BE2C (cell line): ENCODE results near the gene MBD5.
A peak's percentile ranks its signal among the peaks of the same experiment; 100 is the strongest.

Source experiments
- DNase-seq: peaks from one replicate; pipeline ENCODE4 v3.0.0-alpha.2; 2020
- H3K27me3 ChIP-seq: fragments of 250-450 bp; sonication (Bioruptor Pico); 2 replicates; pipeline ENCODE4 v1.5.1; 2020; ENCODE audit warnings: mild to moderate bottlenecking
- H3K36me3 ChIP-seq: fragments of 250-450 bp; sonication (Bioruptor Pico); 2 replicates; pipeline ENCODE4 v1.5.1; 2020; ENCODE audit warnings: mild to moderate bottlenecking
- H3K4me1 ChIP-seq: fragments of 250-450 bp; sonication (Bioruptor Pico); 2 replicates; pipeline ENCODE4 v1.5.1; 2020
- H3K4me3 ChIP-seq: 2 replicates; pipeline ENCODE4 v1.5.1; 2011; ENCODE audit warnings: low read depth, low read length
- H3K9me3 ChIP-seq: fragments of 250-450 bp; sonication (Bioruptor Pico); 2 replicates; pipeline ENCODE4 v1.5.1; 2020
- TF ChIP-seq, protein P1 (sequence below): IDR thresholded peaks from 2 replicates; pipeline ENCODE4 v1.5.1; 2012; ENCODE audit warnings: mild to moderate bottlenecking, low read depth, low read length

Gene MBD5

DNA sequence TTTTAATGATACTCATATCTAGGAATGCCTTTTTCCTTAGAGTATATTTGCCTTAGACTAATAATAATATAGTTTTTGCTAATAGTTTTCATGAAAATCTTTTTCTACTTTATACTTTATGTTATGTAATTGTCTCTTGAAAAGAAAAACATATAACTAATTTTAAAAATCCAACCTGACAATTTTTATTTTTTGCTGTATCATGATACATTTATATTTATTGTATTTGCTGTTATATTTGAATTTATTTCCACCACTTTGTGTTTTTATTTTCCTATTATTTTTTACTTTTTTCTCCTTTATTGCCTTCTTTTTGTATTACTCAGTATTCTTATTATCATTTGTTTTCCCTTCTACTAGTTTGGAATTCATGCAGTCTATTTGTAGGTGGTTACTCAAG, 85.4 kb downstream of the MBD5 start:
- Histone ChIP-seq H3K4me3 (no peak overlapping the region), H3K27me3 (no peaks in the 10 kb centered on the region), H3K4me1 (no peaks in the 10 kb centered on the region), H3K9me3 (no peaks in the 10 kb centered on the region), H3K36me3 (no peaks in the 10 kb centered on the region)
- TF ChIP-seq, protein P1, sequence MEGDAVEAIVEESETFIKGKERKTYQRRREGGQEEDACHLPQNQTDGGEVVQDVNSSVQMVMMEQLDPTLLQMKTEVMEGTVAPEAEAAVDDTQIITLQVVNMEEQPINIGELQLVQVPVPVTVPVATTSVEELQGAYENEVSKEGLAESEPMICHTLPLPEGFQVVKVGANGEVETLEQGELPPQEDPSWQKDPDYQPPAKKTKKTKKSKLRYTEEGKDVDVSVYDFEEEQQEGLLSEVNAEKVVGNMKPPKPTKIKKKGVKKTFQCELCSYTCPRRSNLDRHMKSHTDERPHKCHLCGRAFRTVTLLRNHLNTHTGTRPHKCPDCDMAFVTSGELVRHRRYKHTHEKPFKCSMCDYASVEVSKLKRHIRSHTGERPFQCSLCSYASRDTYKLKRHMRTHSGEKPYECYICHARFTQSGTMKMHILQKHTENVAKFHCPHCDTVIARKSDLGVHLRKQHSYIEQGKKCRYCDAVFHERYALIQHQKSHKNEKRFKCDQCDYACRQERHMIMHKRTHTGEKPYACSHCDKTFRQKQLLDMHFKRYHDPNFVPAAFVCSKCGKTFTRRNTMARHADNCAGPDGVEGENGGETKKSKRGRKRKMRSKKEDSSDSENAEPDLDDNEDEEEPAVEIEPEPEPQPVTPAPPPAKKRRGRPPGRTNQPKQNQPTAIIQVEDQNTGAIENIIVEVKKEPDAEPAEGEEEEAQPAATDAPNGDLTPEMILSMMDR: no peak
- no peak for DNase-seq

DNA sequence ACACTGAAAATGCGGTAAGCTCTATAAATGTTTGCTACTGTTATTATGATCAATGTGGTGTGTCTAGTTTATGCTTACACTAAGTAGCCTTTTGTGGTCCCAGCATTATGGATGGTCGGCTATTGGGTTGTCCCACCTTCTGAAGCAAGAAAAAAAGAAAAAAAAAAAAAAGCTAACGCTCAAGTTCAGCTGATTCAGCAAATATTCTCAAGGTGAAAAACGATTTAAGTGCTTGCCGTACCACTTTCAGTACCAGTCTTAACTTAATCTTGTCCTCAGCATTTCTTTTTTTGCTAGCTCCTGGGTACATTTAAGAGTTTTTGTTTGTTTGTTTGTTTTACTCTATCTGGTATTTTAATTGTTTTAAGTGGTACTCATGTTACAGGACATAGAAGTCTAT, 87.5 kb downstream of the MBD5 start:
- no peaks in the 10 kb centered on the region for H3K9me3 ChIP-seq
- H3K36me3 ChIP-seq: no peaks in the 10 kb centered on the region
- H3K4me3 ChIP-seq: no peak overlapping the region
- H3K27me3 ChIP-seq: no peaks in the 10 kb centered on the region
- no peaks in the 10 kb centered on the region for H3K4me1 ChIP-seq
- TF ChIP-seq, protein P1: no peak
- DNase-seq: no peak

DNA sequence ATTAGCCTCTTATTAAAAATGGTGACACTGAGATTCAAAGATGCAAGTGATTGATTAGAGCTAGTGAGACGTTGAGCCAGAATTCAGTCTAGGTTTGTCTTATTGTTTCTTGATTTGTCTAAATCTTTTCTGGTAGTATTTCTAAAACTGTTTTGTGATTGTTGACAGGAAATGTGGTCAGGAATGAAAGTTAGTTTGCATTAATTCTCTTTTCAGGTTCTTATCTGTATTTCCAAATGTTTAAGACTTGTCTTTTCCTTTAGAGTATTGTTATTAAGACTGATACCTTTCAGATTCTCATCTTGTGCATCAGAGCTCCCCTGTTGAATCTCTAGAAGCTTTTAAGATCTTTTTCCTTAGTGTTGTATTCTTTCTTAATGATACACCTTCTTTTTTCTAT, 89.3 kb downstream of the MBD5 start:
- no peaks in the 10 kb centered on the region for H3K4me1 ChIP-seq
- H3K27me3 ChIP-seq: no peaks in the 10 kb centered on the region
- no peaks in the 10 kb centered on the region for H3K9me3 ChIP-seq
- no peaks in the 10 kb centered on the region for H3K36me3 ChIP-seq
- TF ChIP-seq, protein P1: no peak
- no peak for DNase-seq
- no peak overlapping the region for H3K4me3 ChIP-seq

DNA sequence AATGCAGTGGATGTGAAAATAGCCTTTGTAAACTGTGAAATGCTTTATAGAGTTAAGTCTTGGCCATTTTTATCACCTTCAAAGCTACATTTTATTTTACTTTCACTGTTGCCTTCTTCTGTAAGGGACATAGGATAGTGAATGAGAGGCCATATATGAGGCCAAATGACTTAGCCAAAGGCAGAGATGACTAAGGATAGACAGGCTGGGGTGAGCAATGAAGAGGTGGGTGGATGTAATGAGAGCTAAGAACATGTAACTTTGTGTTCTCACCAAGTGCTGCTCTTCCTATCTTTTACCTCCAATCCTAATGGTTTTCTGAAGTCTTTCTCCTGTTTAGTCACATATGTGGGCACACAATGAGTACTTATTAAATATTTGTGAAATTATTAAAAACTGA, 101.9 kb downstream of the MBD5 start:
- H3K9me3 ChIP-seq: no peaks in the 10 kb centered on the region
- DNase-seq: no peak

DNA sequence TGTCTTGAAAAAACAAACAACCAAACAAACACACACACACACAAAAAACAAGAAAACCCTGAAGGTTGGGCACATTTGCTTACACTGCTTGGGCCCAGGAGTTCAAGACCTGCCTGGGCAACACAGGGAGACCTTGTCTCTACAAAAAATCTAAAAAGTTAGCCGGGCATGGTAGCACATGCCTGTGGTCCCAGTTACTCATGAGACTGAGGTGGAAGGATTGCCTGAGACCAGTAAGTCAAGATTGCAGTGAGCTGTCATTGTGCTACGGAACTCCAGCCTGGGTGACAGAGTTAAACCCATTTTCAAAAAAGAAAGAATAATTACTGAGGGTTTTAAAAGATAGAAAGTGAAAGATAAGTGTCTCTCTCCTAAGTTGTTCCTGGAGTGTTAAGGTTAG, 103.4 kb downstream of the MBD5 start:
- Histone ChIP-seq H3K9me3 (no peaks in the 10 kb centered on the region), H3K4me1 (no peaks in the 10 kb centered on the region), H3K36me3 (no peaks in the 10 kb centered on the region), H3K27me3 (no peaks in the 10 kb centered on the region), H3K4me3 (no peak overlapping the region)
- no peak for DNase-seq
- TF ChIP-seq, protein P1: no peak

More for the DNA sequence above, 101.9 kb downstream of the MBD5 start:
- Histone ChIP-seq H3K27me3 (no peaks in the 10 kb centered on the region), H3K36me3 (no peaks in the 10 kb centered on the region), H3K4me1 (no peaks in the 10 kb centered on the region), H3K4me3 (no peak overlapping the region)
- TF ChIP-seq, protein P1: no peak

DNA sequence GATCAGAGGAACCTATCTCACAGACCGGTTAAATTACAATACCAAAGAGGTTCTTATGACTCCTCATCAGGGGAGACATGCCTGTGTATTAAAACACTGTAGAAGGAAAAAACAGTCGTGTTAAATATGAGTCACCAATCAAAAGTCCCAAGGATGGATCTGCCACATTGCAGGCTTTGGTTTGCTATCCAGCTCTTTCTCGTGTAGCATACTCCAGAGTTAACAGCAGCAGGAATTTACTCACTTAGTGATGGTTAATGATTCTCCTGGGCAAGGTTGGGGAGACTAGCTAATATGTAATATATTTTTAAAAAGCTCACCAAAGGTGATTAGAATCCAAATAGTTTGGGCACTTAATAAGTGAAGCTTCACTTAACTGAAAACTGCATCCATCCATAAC, 109.7 kb downstream of the MBD5 start:
- peak; percentile 3 for DNase-seq
- H3K27me3 ChIP-seq: no peaks in the 10 kb centered on the region
- H3K9me3 ChIP-seq: no peaks in the 10 kb centered on the region
- no peaks in the 10 kb centered on the region for H3K36me3 ChIP-seq
- no peak overlapping the region for H3K4me3 ChIP-seq
- no peaks in the 10 kb centered on the region for H3K4me1 ChIP-seq
- TF ChIP-seq, protein P1: no peak
